ENCODE measurements around the gene NGLY1.

NGLY1 gene

DNA sequence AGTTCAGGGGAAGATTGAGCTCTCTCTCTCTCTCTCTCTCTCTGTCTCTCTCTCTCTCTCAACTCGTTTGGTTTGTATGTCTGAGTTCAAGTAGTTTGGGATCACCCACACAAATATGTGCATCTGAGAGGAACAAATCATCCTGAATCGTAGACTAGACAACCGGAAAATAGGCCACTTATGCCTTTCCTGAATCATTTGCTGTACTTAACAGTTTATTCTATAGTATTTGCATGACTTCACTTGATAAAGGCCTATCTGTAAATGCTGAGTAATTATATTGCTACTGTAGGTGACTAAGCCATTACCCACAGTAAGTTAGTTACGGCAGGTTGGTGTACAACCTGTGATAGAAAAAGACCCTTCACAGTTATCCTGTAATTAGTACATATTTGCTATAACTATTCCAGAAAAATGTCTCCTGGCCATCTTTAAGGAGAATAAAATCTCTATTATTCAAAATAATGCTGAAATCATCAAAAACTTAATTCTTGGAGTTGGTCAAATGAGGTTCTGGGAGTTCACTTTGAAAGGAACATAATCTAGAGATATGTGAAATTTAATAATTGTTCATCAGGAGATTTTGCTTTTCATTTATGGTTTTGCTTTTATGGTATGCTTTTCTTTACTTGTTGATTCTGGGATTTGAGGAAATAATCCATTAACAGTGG lies 37.7 kb upstream of the NGLY1 start:
- Histone ChIP-seq H3K4me2 (ENCODE audit: low read length) (no peak overlapping the region), H3K9ac (ENCODE audit: low read length) (no peak overlapping the region), H3K4me1 (ENCODE audit: insufficient read depth, low read length, severe bottlenecking) (no peaks in the 10 kb centered on the region), H3F3A (ENCODE audit: insufficient read depth, low read length) (no peaks in the 10 kb centered on the region), H3K27me3 (ENCODE audit: insufficient read depth, low read length) (no peaks in the 10 kb centered on the region), H4K20me1 (ENCODE audit: insufficient read depth, low read length) (no peaks in the 10 kb centered on the region), H3K79me2 (ENCODE audit: insufficient read depth, low read length) (no peaks in the 10 kb centered on the region), H3K9me2 (ENCODE audit: low read depth, low read length) (no peaks in the 10 kb centered on the region), H3K36me3 (ENCODE audit: insufficient read depth, low read length) (no peaks in the 10 kb centered on the region), H3K4me3 (ENCODE audit: low read depth, low read length, poor library complexity, severe bottlenecking) (no peak overlapping the region), H3K27ac (ENCODE audit: low read depth, low read length, poor library complexity, severe bottlenecking) (no peak overlapping the region), H2AFZ (ENCODE audit: low read length) (no peak overlapping the region), H3K9me3 (ENCODE audit: low read length) (no peaks in the 10 kb centered on the region)
- no peak for TF ChIP-seq EZH2 (IDR thresholded peaks at IDR 0.05; ENCODE audit: borderline replicate concordance, low read length)
- TF ChIP-seq, protein P1, sequence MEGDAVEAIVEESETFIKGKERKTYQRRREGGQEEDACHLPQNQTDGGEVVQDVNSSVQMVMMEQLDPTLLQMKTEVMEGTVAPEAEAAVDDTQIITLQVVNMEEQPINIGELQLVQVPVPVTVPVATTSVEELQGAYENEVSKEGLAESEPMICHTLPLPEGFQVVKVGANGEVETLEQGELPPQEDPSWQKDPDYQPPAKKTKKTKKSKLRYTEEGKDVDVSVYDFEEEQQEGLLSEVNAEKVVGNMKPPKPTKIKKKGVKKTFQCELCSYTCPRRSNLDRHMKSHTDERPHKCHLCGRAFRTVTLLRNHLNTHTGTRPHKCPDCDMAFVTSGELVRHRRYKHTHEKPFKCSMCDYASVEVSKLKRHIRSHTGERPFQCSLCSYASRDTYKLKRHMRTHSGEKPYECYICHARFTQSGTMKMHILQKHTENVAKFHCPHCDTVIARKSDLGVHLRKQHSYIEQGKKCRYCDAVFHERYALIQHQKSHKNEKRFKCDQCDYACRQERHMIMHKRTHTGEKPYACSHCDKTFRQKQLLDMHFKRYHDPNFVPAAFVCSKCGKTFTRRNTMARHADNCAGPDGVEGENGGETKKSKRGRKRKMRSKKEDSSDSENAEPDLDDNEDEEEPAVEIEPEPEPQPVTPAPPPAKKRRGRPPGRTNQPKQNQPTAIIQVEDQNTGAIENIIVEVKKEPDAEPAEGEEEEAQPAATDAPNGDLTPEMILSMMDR (IDR thresholded peaks at IDR 0.05; ENCODE audit: low read length) = no peak

DNA sequence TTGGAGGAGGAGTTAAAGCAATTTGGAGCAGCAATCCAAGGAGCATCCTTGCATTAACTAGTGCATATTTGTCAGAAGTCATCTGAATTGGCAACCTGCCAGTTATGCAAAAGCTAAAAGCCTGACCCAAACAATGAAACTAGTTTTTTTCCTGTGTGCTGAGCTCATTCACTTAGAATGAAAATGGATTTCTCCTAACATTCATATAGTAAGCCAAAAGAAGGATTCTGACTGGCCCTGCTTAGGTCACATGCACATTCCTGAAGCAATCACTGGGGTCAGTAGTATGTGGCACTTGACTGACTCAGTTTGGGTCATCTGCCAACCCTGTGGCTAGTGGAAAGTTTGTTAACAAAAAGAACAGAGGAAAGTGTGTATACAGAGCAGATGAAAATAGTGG lies 37.1 kb upstream of the NGLY1 start:
- H2AFZ ChIP-seq (ENCODE audit: low read length) = no peak overlapping the region
- H3K79me2 ChIP-seq (ENCODE audit: insufficient read depth, low read length) = no peaks in the 10 kb centered on the region
- no peaks in the 10 kb centered on the region for H3K36me3 ChIP-seq (ENCODE audit: insufficient read depth, low read length)
- no peaks in the 10 kb centered on the region for H3K9me3 ChIP-seq (ENCODE audit: low read length)
- no peaks in the 10 kb centered on the region for H3K27me3 ChIP-seq (ENCODE audit: insufficient read depth, low read length)
- no peaks in the 10 kb centered on the region for H3F3A ChIP-seq (ENCODE audit: insufficient read depth, low read length)
- no peaks in the 10 kb centered on the region for H3K4me1 ChIP-seq (ENCODE audit: insufficient read depth, low read length, severe bottlenecking)
- H3K4me3 ChIP-seq (ENCODE audit: low read depth, low read length, poor library complexity, severe bottlenecking) = no peak overlapping the region
- TF ChIP-seq EZH2 (IDR thresholded peaks at IDR 0.05; ENCODE audit: borderline replicate concordance, low read length) = no peak
- TF ChIP-seq, protein P1 (IDR thresholded peaks at IDR 0.05; ENCODE audit: low read length) = no peak
- H4K20me1 ChIP-seq (ENCODE audit: insufficient read depth, low read length) = no peaks in the 10 kb centered on the region
- H3K9ac ChIP-seq (ENCODE audit: low read length) = no peak overlapping the region
- no peak overlapping the region for H3K27ac ChIP-seq (ENCODE audit: low read depth, low read length, poor library complexity, severe bottlenecking)
- H3K9me2 ChIP-seq (ENCODE audit: low read depth, low read length) = no peaks in the 10 kb centered on the region
- no peak overlapping the region for H3K4me2 ChIP-seq (ENCODE audit: low read length)

DNA sequence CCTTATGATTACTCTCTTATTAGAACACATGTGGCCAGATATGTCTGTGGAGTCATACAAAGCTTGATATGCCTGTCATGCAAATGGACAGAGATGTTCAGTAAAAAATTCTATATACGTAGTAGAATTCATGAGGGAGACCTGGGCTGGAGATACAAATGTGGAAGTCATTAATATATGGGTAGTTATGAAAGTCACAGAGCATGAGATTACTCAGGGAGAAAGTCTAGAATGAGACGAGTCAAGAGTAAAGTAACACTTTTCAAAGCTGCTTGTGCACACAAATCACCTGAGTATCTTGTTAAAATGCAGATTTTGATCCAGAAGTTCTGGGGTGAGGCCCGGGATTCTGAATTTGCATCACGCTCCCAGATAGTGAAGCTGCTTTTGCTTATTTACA lies 35.1 kb upstream of the NGLY1 start:
- no peak for TF ChIP-seq EZH2 (IDR thresholded peaks at IDR 0.05; ENCODE audit: borderline replicate concordance, low read length)
- TF ChIP-seq, protein P1 (IDR thresholded peaks at IDR 0.05; ENCODE audit: low read length) = no peak
- Histone ChIP-seq H3K79me2 (ENCODE audit: insufficient read depth, low read length) (no peaks in the 10 kb centered on the region), H3K4me2 (ENCODE audit: low read length) (no peak overlapping the region), H4K20me1 (ENCODE audit: insufficient read depth, low read length) (no peaks in the 10 kb centered on the region), H3K27ac (ENCODE audit: low read depth, low read length, poor library complexity, severe bottlenecking) (no peak overlapping the region), H3K4me1 (ENCODE audit: insufficient read depth, low read length, severe bottlenecking) (no peaks in the 10 kb centered on the region), H2AFZ (ENCODE audit: low read length) (no peak overlapping the region), H3K36me3 (ENCODE audit: insufficient read depth, low read length) (no peaks in the 10 kb centered on the region), H3K4me3 (ENCODE audit: low read depth, low read length, poor library complexity, severe bottlenecking) (no peak overlapping the region), H3F3A (ENCODE audit: insufficient read depth, low read length) (no peaks in the 10 kb centered on the region), H3K9ac (ENCODE audit: low read length) (no peak overlapping the region), H3K27me3 (ENCODE audit: insufficient read depth, low read length) (no peaks in the 10 kb centered on the region), H3K9me3 (ENCODE audit: low read length) (no peaks in the 10 kb centered on the region), H3K9me2 (ENCODE audit: low read depth, low read length) (no peaks in the 10 kb centered on the region)
